SK-N-SH (cell line): ENCODE data around the gene MPST. TPM values are rescaled to one million over a fixed set of nuclear protein-coding genes. Genes with fewer than 3 reads are reported as not detected.

Experiments
- CTCF ChIA-PET: fragments of 300-600, 350-600 bp; formaldehyde crosslinking; extraction: SDS; loops from one replicate; lab custom pipeline; 2021; lab: Yijun Ruan, JAX
- POLR2A ChIA-PET: fragments of 350-600 bp; sonication (Branson Sonifier 250); formaldehyde crosslinking; extraction: SDS; loops from one replicate; lab custom pipeline; 2020; ENCODE audit warnings: antibody characterized with exemption, inconsistent platforms; lab: Yijun Ruan, JAX
- DNase-seq: peaks from one replicate; pipeline ENCODE4 v3.0.0; 2012
- H2AFZ ChIP-seq: fragments of 200-600 bp; sonication (generic); 2 replicates; pipeline ENCODE4 v1.8.1; 2016; ENCODE audit warnings: antibody characterized with exemption, mild to moderate bottlenecking, low read depth
- H3F3A ChIP-seq: fragments of 200-600 bp; sonication (generic); replicated peaks from 2 replicates; pipeline ENCODE3; 2016; ENCODE audit warnings: antibody characterized with exemption, mild to moderate bottlenecking; ENCODE audit not compliant: insufficient read depth
- H3K27ac ChIP-seq, 2 experiments: fragments of 200-500 bp in 1 of 2; fragments of 200-600 bp in 1 of 2; sonication (Bioruptor generic) in 1 of 2; sonication (generic), shearing (Covaris generic) in 1 of 2; 2 replicates each; pipeline versions ENCODE4 v1.5.1 to v1.6.1; 2014 to 2016; ENCODE audit warnings: low read depth in 2 of 2, inconsistent platforms in 1 of 2, low read length in 1 of 2, mild to moderate bottlenecking in 1 of 2, mixed read lengths in 1 of 2
- H3K27me3 ChIP-seq: fragments of 200-600 bp; sonication (generic), shearing (Covaris generic); 2 replicates; pipeline ENCODE4 v1.6.1; 2016; ENCODE audit warnings: mixed run types; ENCODE audit not compliant: insufficient read depth
- H3K36me3 ChIP-seq, 2 experiments: fragments of 200-500 bp in 1 of 2; fragments of 200-600 bp in 1 of 2; sonication (Bioruptor generic) in 1 of 2; sonication (generic) in 1 of 2; replicated peaks in 1 of 2; 2 replicates each; pipeline versions ENCODE3 to v1.5.1; 2014 to 2016; ENCODE audit warnings: low read length in 1 of 2, mild to moderate bottlenecking in 1 of 2; ENCODE audit not compliant: insufficient read depth in 2 of 2, control insufficient read depth in 1 of 2
- H3K4me1 ChIP-seq, 2 experiments: fragments of 200-500 bp in 1 of 2; fragments of 200-600 bp in 1 of 2; sonication (Bioruptor generic) in 1 of 2; sonication (generic), shearing (Covaris generic) in 1 of 2; 2 replicates each; pipeline versions ENCODE4 v1.5.1 to v1.6.1; 2014 to 2016; ENCODE audit warnings: low read depth in 1 of 2, low read length in 1 of 2, mixed run types in 1 of 2; ENCODE audit not compliant: insufficient read depth in 2 of 2, control insufficient read depth in 1 of 2
- H3K4me2 ChIP-seq: fragments of 200-600 bp; sonication (generic), shearing (Covaris generic); 2 replicates; pipeline ENCODE4 v1.6.1; 2017; ENCODE audit warnings: mixed run types
- H3K4me3 ChIP-seq, 2 experiments: fragments of 200-500 bp in 1 of 2; fragments of 200-600 bp in 1 of 2; sonication (Bioruptor generic) in 1 of 2; sonication (generic), shearing (Covaris generic) in 1 of 2; 2 replicates each; pipeline versions ENCODE4 v1.5.1 to v1.8.1; 2014 to 2016; ENCODE audit warnings: low read depth in 2 of 2, inconsistent platforms in 1 of 2, low read length in 1 of 2, mild to moderate bottlenecking in 1 of 2, mixed read lengths in 1 of 2, moderate library complexity in 1 of 2
- H3K79me2 ChIP-seq: fragments of 200-600 bp; sonication (generic); 2 replicates; pipeline ENCODE4 v1.8.1; 2017; ENCODE audit warnings: mild to moderate bottlenecking; ENCODE audit not compliant: insufficient read depth
- H3K9ac ChIP-seq: fragments of 200-600 bp; sonication (generic); 2 replicates; pipeline ENCODE4 v1.6.1; 2017; ENCODE audit warnings: mixed run types
- H3K9me2 ChIP-seq: fragments of 200-600 bp; sonication (generic); 2 replicates; pipeline ENCODE4 v1.6.1; 2017; ENCODE audit warnings: mixed run types
- H3K9me3 ChIP-seq: fragments of 200-600 bp; sonication (generic); 2 replicates; pipeline ENCODE4 v1.6.1; 2017; ENCODE audit warnings: mixed run types, mild to moderate bottlenecking, moderate library complexity
- H4K20me1 ChIP-seq: fragments of 200-600 bp; sonication (generic); 2 replicates; pipeline ENCODE4 v1.6.1; 2017; ENCODE audit warnings: mild to moderate bottlenecking, mixed run types; ENCODE audit not compliant: insufficient read depth
- CHD2 ChIP-seq: fragments of 150-350 bp; IDR thresholded peaks from 2 replicates; pipeline ENCODE4 v1.6.1; 2018; ENCODE audit warnings: low read length; ENCODE audit not compliant: partially characterized antibody
- FOXJ3 ChIP-seq: sonication (generic); formaldehyde crosslinking; IDR thresholded peaks from 2 replicates; pipeline ENCODE4 v1.5.1; 2020; ENCODE audit warnings: mild to moderate bottlenecking, missing genetic modification reagents
- MEF2A ChIP-seq: IDR thresholded peaks from 2 replicates; pipeline ENCODE4 v1.4.0; 2012; ENCODE audit warnings: low read depth, borderline replicate concordance
- NRF1 ChIP-seq: IDR thresholded peaks from 2 replicates; pipeline ENCODE4 v1.6.1; 2012; ENCODE audit warnings: low read depth, mild to moderate bottlenecking, low read length
- POLR2AphosphoS5 ChIP-seq: IDR thresholded peaks from 2 replicates; pipeline ENCODE4 v1.6.1; 2012; ENCODE audit warnings: low read depth, low read length
- SMC3 ChIP-seq: IDR thresholded peaks from 2 replicates; pipeline ENCODE4 v1.6.1; 2012; ENCODE audit warnings: low read depth, low read length, improper control_type of control experiment
- WGBS: methylation state at CpG from one replicate; pipeline ENCODE4 v1.1.6; 2017; ENCODE audit warnings: low lambda C conversion rate; 5-methylcytosine and 5-hydroxymethylcytosine counted together
- polyA plus RNA-seq, 3 experiments: library from polyadenylated mRNA; depleted of rRNA; stranded (reverse); fragments of >200 nt; gene quantifications; 2 replicates each; pipeline ENCODE4 v1.2.3, GENCODE V29; 2012
- TF ChIP-seq, protein P1 (sequence below): IDR thresholded peaks from 2 replicates; pipeline ENCODE4 v1.4.0; 2012; ENCODE audit warnings: low read depth
- TF ChIP-seq, protein P2 (sequence below): IDR thresholded peaks from 2 replicates; pipeline ENCODE4 v1.4.0; 2012; ENCODE audit warnings: low read depth, borderline replicate concordance
- TF ChIP-seq, protein P3 (sequence below): fragments of 150-350 bp; IDR thresholded peaks from 2 replicates; pipeline ENCODE4 v1.6.1; 2017; ENCODE audit warnings: antibody characterized with exemption, low read length, low read depth, borderline replicate concordance

The MPST gene
- polyA plus RNA-seq, 1 of the 3 experiments (the other 2 are of a cell fraction) = 60.4 TPM

DNA sequence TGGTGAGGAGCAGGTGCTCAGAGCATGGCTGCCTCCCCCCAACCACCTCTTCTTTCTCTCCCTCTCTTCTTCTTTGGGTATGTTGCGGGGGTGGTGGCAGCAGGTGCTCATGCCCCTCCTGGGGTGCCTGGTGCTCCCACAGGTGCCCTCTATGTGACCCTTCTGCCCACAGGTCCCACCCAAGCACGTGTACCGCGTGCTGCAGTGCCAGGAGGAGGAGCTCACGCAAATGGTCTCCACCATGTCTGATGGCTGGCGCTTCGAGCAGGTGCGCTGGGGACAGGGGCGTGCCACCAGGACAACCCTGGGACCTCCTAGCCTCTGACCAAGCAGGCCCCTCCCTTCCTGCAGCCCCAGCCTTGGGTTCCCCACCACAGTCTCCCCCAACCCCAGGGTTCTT is 37.7 kb downstream of the MPST start:
- no peak overlapping the region for H3K4me2 ChIP-seq
- H3K79me2 ChIP-seq = peaks cover 11% of the 10 kb centered on the region; the same call in 1 of the 2 replicates
- no peaks in the 10 kb centered on the region for H3K9me2 ChIP-seq
- peaks cover 0 to 9% of the 10 kb centered on the region in 2 experiments; a peak in 1 of 4 replicates for H3K4me1 ChIP-seq
- peaks cover 0 to 59% of the 10 kb centered on the region in 2 experiments for H3K36me3 ChIP-seq
- no peak overlapping the region for H3K4me3 ChIP-seq
- H2AFZ ChIP-seq = no peak overlapping the region
- ChIA-PET CTCF (interaction anchor here (1.6 kb wide), 1 partner anchor 142 kb away, joined by 3 read pairs; no protein-coding TSS in a partner anchor), POLR2A (no interaction called here)
- no peaks in the 10 kb centered on the region for H4K20me1 ChIP-seq
- no peak overlapping the region for H3K27ac ChIP-seq
- no peak for DNase-seq
- no peaks in the 10 kb centered on the region for H3K27me3 ChIP-seq
- 86% methylated on average over 9 of the region's 9 CpGs for whole genome bisulfite sequencing
- no peak for TF ChIP-seq CHD2
- H3F3A ChIP-seq = no peaks in the 10 kb centered on the region
- H3K9me3 ChIP-seq = no peaks in the 10 kb centered on the region
- no peak overlapping the region for H3K9ac ChIP-seq

DNA sequence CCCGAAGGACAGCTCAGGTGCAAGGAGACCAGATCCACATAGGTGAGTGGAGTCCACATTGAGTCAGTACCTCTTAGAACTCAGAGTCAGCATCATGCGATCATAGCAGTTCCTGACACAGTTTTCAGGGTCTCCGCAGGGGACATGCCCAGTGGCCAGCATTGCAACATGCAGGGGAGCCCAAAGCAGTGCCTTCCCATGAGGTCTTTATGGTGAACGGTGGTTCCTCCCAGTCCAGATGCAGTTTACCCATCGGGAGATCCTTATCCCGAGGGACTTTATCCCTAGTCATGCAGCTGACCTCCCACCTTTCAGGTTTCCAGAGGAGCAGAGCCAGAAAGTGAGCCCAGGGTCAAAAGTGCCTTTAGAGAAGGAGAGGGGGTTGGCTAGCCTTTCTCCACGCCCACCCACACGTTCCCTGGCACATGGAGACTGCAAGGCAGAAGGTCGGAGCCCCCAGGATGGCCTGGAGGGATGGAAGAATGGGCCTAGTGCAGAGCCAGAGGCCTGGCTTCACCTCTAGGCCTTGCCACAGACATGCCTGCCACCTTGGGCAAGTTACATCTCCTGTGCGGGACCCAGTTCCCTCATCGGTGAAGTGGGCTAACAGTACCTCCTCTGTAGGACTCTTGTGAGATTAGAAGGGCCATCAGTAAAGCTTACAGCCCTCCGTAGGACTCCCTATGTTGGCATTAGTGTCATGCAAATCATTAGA is 38.4 kb downstream of the MPST start:
- no peak overlapping the region for H3K27ac ChIP-seq
- POLR2A ChIA-PET = no interaction called here
- peaks cover 0 to 1% of the 10 kb centered on the region in 2 experiments; a peak in 1 of 4 replicates for H3K4me1 ChIP-seq
- DNase-seq = no peak
- no peaks in the 10 kb centered on the region for H3K9me3 ChIP-seq
- H3K9ac ChIP-seq = no peak overlapping the region
- no peaks in the 10 kb centered on the region for H3F3A ChIP-seq
- H3K9me2 ChIP-seq = no peaks in the 10 kb centered on the region
- 77% methylated on average over 7 of the region's 12 CpGs for WGBS
- CTCF ChIA-PET = interaction anchor here (0.6 to 1.6 kb wide), 2 partner anchors 17 to 141 kb away, joined by 3 read pairs; no protein-coding TSS in a partner anchor
- no peaks in the 10 kb centered on the region for H3K27me3 ChIP-seq
- H4K20me1 ChIP-seq = no peaks in the 10 kb centered on the region
- TF ChIP-seq SMC3 = no peak
- TF ChIP-seq FOXJ3 (CRISPR knock-in tag) = no peak
- H3K36me3 ChIP-seq = peaks cover 0 to 59% of the 10 kb centered on the region in 2 experiments
- peaks cover 4% of the 10 kb centered on the region; the same call in 1 of the 2 replicates for H3K79me2 ChIP-seq
- no peak overlapping the region for H3K4me2 ChIP-seq
- no peak overlapping the region for H3K4me3 ChIP-seq
- no peak overlapping the region for H2AFZ ChIP-seq

DNA sequence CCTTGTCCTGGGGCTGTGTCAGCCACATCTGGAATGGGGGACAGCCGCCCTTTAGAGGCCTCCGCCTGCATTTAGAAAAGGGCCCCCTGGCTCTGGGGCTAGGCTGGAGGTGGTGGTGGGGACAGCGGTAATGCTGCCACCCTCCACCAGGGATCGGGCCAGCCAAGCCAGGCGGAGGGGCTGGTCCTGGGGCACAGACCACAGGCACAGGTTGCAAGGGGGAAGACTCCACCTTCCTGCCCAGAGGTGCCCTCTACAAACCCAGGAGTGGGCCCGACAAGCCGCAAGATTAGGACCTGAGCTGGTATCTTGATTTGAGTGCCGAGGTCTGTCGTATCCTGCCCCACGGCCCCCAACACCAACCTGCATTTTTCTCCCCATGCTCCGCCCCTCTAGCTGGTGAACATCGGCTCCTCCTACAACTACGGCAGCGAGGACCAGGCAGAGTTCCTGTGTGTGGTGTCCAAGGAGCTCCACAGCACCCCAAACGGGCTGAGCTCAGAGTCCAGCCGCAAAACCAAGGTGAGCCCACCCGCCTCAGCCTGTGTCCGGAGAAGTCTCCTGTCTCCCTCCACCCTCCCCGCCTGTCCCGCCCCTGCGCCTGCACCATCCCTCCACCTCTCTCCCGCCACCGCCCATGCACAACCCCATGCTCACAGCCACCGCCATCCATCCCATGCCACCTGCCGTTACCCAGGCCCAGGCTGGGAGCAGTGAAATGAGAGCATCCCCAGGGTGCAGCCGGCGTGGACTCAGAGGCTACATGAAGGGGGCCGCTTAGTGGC is 39.6 kb downstream of the MPST start:
- Histone ChIP-seq H3K27ac (no peak overlapping the region), H3K4me1 (no peaks in the 10 kb centered on the region), H2AFZ (no peak overlapping the region), H3K36me3 (peaks cover 0 to 52% of the 10 kb centered on the region in 2 experiments), H3K27me3 (no peaks in the 10 kb centered on the region), H3K9ac (no peak overlapping the region), H3K4me2 (no peak overlapping the region), H4K20me1 (no peaks in the 10 kb centered on the region), H3K9me3 (no peaks in the 10 kb centered on the region), H3K4me3 (no peak overlapping the region), H3K79me2 (no peaks in the 10 kb centered on the region), H3K9me2 (no peaks in the 10 kb centered on the region), H3F3A (no peaks in the 10 kb centered on the region)
- ChIA-PET CTCF (interaction anchor here (1.2 kb wide), 1 partner anchor 10 kb away, joined by 3 read pairs; no protein-coding TSS in a partner anchor), POLR2A (no interaction called here)
- 93% methylated on average over 18 of the region's 28 CpGs for WGBS
- DNase-seq = no peak
- TF ChIP-seq, protein P1, sequence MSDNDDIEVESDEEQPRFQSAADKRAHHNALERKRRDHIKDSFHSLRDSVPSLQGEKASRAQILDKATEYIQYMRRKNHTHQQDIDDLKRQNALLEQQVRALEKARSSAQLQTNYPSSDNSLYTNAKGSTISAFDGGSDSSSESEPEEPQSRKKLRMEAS = no peak
- TF ChIP-seq MEF2A (no peak), NRF1 (no peak), POLR2AphosphoS5 (no peak)
- TF ChIP-seq, protein P2, sequence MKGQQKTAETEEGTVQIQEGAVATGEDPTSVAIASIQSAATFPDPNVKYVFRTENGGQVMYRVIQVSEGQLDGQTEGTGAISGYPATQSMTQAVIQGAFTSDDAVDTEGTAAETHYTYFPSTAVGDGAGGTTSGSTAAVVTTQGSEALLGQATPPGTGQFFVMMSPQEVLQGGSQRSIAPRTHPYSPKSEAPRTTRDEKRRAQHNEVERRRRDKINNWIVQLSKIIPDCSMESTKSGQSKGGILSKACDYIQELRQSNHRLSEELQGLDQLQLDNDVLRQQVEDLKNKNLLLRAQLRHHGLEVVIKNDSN = no peak
- TF ChIP-seq, protein P3, sequence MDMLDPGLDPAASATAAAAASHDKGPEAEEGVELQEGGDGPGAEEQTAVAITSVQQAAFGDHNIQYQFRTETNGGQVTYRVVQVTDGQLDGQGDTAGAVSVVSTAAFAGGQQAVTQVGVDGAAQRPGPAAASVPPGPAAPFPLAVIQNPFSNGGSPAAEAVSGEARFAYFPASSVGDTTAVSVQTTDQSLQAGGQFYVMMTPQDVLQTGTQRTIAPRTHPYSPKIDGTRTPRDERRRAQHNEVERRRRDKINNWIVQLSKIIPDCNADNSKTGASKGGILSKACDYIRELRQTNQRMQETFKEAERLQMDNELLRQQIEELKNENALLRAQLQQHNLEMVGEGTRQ = no peak
